ENCODE results near the gene HADHB. TPM values are rescaled to one million over a fixed set of nuclear protein-coding genes. Genes with fewer than 3 reads are reported as not detected.
"Not testable (repeated sequence)": the region's sequence is repeated elsewhere in the genome, so short reads cannot be mapped to it uniquely, and the experiment has no call there.

HADHB gene
- total RNA-seq, 1 donor from 2014 or later: 85.6 TPM

- no peak for ATAC-seq
These were observed 38.9 kb downstream of the HADHB start for GRCh38 chr2:26283606-26284005.

GRCh38 chr2:26284132-26284531 lies 39.4 kb downstream of the HADHB start:
- DNase-seq (ENCODE audit: low spot score) (no peak), ATAC-seq (no peak)
- intact Hi-C loops (cut with DNase I): no loop called here

More at GRCh38 chr2:26283606-26284005, 38.9 kb downstream of the HADHB start:
- DNase-seq (ENCODE audit: low spot score): no peak
- intact Hi-C loops (cut with DNase I): no loop called here

- intact Hi-C loops (cut with DNase I): no loop called here
- no peak for ATAC-seq
- DNase-seq (ENCODE audit: low spot score): no peak
These were observed 41.2 kb downstream of the HADHB start for GRCh38 chr2:26285931-26286330.

GRCh38 chr2:26290001-26290400 lies 45.3 kb downstream of the HADHB start:
- intact Hi-C loops (cut with DNase I): no loop called here
- ATAC-seq: no peak
- no peak for DNase-seq (ENCODE audit: low spot score)

- DNase-seq (ENCODE audit: low spot score) (no peak), ATAC-seq (no peak)
- intact Hi-C loops (cut with DNase I): no loop called here
These were observed 47.9 kb downstream of the HADHB start for GRCh38 chr2:26292646-26293045.

- intact Hi-C loops (cut with DNase I): no loop called here
- no peak for DNase-seq (ENCODE audit: low spot score)
- ATAC-seq: no peak
These were observed 50.8 kb downstream of the HADHB start for GRCh38 chr2:26295511-26295910.

- intact Hi-C loops (cut with DNase I): no loop called here
These were observed 52.3 kb downstream of the HADHB start for GRCh38 chr2:26297061-26297460.

GRCh38 chr2:26298286-26298637 lies 53.5 kb downstream of the HADHB start:
- ATAC-seq (peak; percentile 34), DNase-seq (ENCODE audit: low spot score) (no peak)
- intact Hi-C loops (cut with DNase I): no loop called here

More at GRCh38 chr2:26297061-26297460, 52.3 kb downstream of the HADHB start:
- ATAC-seq (no peak), DNase-seq (ENCODE audit: low spot score) (no peak)

- ATAC-seq: peak; percentile 88
- no peak for DNase-seq (ENCODE audit: low spot score)
- intact Hi-C loops (cut with DNase I): no loop called here
These were observed 54.1 kb downstream of the HADHB start for GRCh38 chr2:26298638-26299393.

GRCh38 chr2:26299471-26300101 lies 54.8 kb downstream of the HADHB start:
- intact Hi-C loops (cut with DNase I): no loop called here
- ATAC-seq: peak; percentile 69
- DNase-seq (ENCODE audit: low spot score): no peak

- intact Hi-C loops (cut with DNase I): no loop called here
- DNase-seq (ENCODE audit: low spot score) (no peak), ATAC-seq (peak; percentile 56)
These were observed 55.6 kb downstream of the HADHB start for GRCh38 chr2:26300234-26300925.

GRCh38 chr2:26302846-26303245 lies 58.1 kb downstream of the HADHB start:
- intact Hi-C loops (cut with DNase I): no loop called here
- no peak for DNase-seq (ENCODE audit: low spot score)
- no peak for ATAC-seq

GRCh38 chr2:26305094-26305493 lies 60.4 kb downstream of the HADHB start:
- DNase-seq (ENCODE audit: low spot score); intact Hi-C loops (cut with DNase I): not testable (repeated sequence)
- ATAC-seq: peak; percentile 80

GRCh38 chr2:26305540-26305939 lies 60.8 kb downstream of the HADHB start:
- intact Hi-C loops (cut with DNase I): no loop called here
- DNase-seq (ENCODE audit: low spot score) (no peak), ATAC-seq (no peak)

- intact Hi-C loops (cut with DNase I): no loop called here
- ATAC-seq: no peak
- no peak for DNase-seq (ENCODE audit: low spot score)
These were observed 65.2 kb downstream of the HADHB start for GRCh38 chr2:26309921-26310320.

- no peak for ATAC-seq
- intact Hi-C loops (cut with DNase I): no loop called here
- DNase-seq (ENCODE audit: low spot score): no peak
These were observed 67.7 kb downstream of the HADHB start for GRCh38 chr2:26312471-26312870.

GRCh38 chr2:26313446-26313845 lies 68.7 kb downstream of the HADHB start:
- no peak for ATAC-seq
- no peak for DNase-seq (ENCODE audit: low spot score)
- intact Hi-C loops (cut with DNase I): no loop called here

GRCh38 chr2:26314243-26314642 lies 69.5 kb downstream of the HADHB start:
- intact Hi-C loops (cut with DNase I): no loop called here
- ATAC-seq: no peak
- DNase-seq (ENCODE audit: low spot score): no peak

GRCh38 chr2:26316041-26316440 lies 71.3 kb downstream of the HADHB start:
- intact Hi-C loops (cut with DNase I): no loop called here

GRCh38 chr2:26316845-26317244 lies 72.1 kb downstream of the HADHB start:
- DNase-seq (ENCODE audit: low spot score): no peak
- intact Hi-C loops (cut with DNase I): no loop called here
- ATAC-seq: no peak

More at GRCh38 chr2:26316041-26316440, 71.3 kb downstream of the HADHB start:
- ATAC-seq (no peak), DNase-seq (ENCODE audit: low spot score) (no peak)
